H9 (cell line): Measurements from ENCODE around the gene XPR1. TPM values are rescaled to one million over a fixed set of nuclear protein-coding genes. Genes with fewer than 3 reads are reported as not detected.

ENCODE experiments used
- DNase-seq: peaks from one replicate; pipeline ENCODE4 v3.0.0-alpha.2; 2017
- H2AFZ ChIP-seq: one replicate; pipeline ENCODE4 v1.6.1; 2013; ENCODE audit warnings: mild to moderate bottlenecking, low read length, control low read depth, moderate library complexity
- H2AK5ac ChIP-seq: 2 replicates; pipeline ENCODE4 v1.6.1; 2013; ENCODE audit warnings: low read length, control low read depth, mixed read lengths; ENCODE audit not compliant: insufficient read length
- H2BK120ac ChIP-seq: one replicate; pipeline ENCODE4 v1.6.1; 2013; ENCODE audit warnings: low read depth, mild to moderate bottlenecking, low read length, control low read depth, inconsistent platforms; ENCODE audit not compliant: poor library complexity, severe bottlenecking
- H2BK12ac ChIP-seq: 2 replicates; pipeline ENCODE4 v1.6.1; 2013; ENCODE audit warnings: low read length, control low read depth, mixed read lengths, low read depth; ENCODE audit not compliant: insufficient read length
- H2BK15ac ChIP-seq: 2 replicates; pipeline ENCODE4 v1.6.1; 2013; ENCODE audit warnings: low read depth, low read length, control low read depth
- H2BK20ac ChIP-seq: one replicate; pipeline ENCODE4 v1.6.1; 2013; ENCODE audit warnings: low read depth, mild to moderate bottlenecking, low read length, control low read depth, inconsistent platforms; ENCODE audit not compliant: poor library complexity, severe bottlenecking
- H2BK5ac ChIP-seq: 2 replicates; pipeline ENCODE4 v1.6.1; 2013; ENCODE audit warnings: low read length, control low read depth, mixed read lengths; ENCODE audit not compliant: insufficient read length
- H3K14ac ChIP-seq: 2 replicates; pipeline ENCODE4 v1.6.1; 2013; ENCODE audit warnings: low read length, control low read depth; ENCODE audit not compliant: insufficient read depth
- H3K18ac ChIP-seq: 2 replicates; pipeline ENCODE4 v1.6.1; 2013; ENCODE audit warnings: low read depth, mild to moderate bottlenecking, mixed read lengths, low read length, control low read depth; ENCODE audit not compliant: insufficient read length
- H3K23ac ChIP-seq: 2 replicates; pipeline ENCODE4 v1.6.1; 2013; ENCODE audit warnings: low read length, control low read depth, mixed read lengths, low read depth; ENCODE audit not compliant: insufficient read length
- H3K23me2 ChIP-seq: 2 replicates; pipeline ENCODE4 v1.6.1; 2013; ENCODE audit warnings: low read depth, mild to moderate bottlenecking, mixed read lengths, low read length, control low read depth; ENCODE audit not compliant: insufficient read length, poor library complexity, severe bottlenecking
- H3K27ac ChIP-seq: 2 replicates; pipeline ENCODE4 v1.5.1; 2013; ENCODE audit warnings: low read length, control low read depth, mixed read lengths, low read depth; ENCODE audit not compliant: insufficient read length
- H3K27me3 ChIP-seq: 2 replicates; pipeline ENCODE4 v1.6.1; 2013; ENCODE audit warnings: low read length, control low read depth, inconsistent platforms; ENCODE audit not compliant: insufficient read depth
- H3K4ac ChIP-seq: 2 replicates; pipeline ENCODE4 v1.6.1; 2013; ENCODE audit warnings: low read depth, mild to moderate bottlenecking, control low read depth, inconsistent platforms, low read length, moderate library complexity
- H3K4me1 ChIP-seq: 2 replicates; pipeline ENCODE4 v1.6.1; 2013; ENCODE audit warnings: low read length, control low read depth, inconsistent platforms; ENCODE audit not compliant: insufficient read depth
- H3K4me2 ChIP-seq: 2 replicates; pipeline ENCODE4 v1.6.1; 2013; ENCODE audit warnings: low read length, control low read depth, mixed read lengths; ENCODE audit not compliant: insufficient read length, insufficient read depth
- H3K56ac ChIP-seq: 2 replicates; pipeline ENCODE4 v1.6.1; 2013; ENCODE audit warnings: low read depth, mild to moderate bottlenecking, mixed read lengths, low read length, control low read depth; ENCODE audit not compliant: insufficient read length
- H3K79me1 ChIP-seq: 2 replicates; pipeline ENCODE4 v1.6.1; 2013; ENCODE audit warnings: low read depth, mild to moderate bottlenecking, moderate library complexity, low read length, control low read depth, inconsistent platforms; ENCODE audit not compliant: insufficient read depth, poor library complexity, severe bottlenecking
- H3K79me2 ChIP-seq: 2 replicates; pipeline ENCODE4 v1.6.1; 2013; ENCODE audit warnings: low read length, control low read depth, inconsistent platforms; ENCODE audit not compliant: insufficient read depth
- H3K9ac ChIP-seq: 2 replicates; pipeline ENCODE4 v1.6.1; 2013; ENCODE audit warnings: low read length, control low read depth, mixed read lengths; ENCODE audit not compliant: insufficient read length; ENCODE audit errors: extremely low read depth
- H3K9me3 ChIP-seq: one replicate; pipeline ENCODE4 v1.6.1; 2013; ENCODE audit warnings: low read depth, low read length, inconsistent platforms; ENCODE audit not compliant: control insufficient read depth
- H3T11ph ChIP-seq: one replicate; pipeline ENCODE4 v1.6.1; 2013; ENCODE audit warnings: mild to moderate bottlenecking, low read length, control low read depth, inconsistent platforms
- H4K20me1 ChIP-seq: one replicate; pipeline ENCODE4 v1.6.1; 2013; ENCODE audit not compliant: control insufficient read depth, insufficient read length, insufficient read depth
- H4K5ac ChIP-seq: 2 replicates; pipeline ENCODE4 v1.6.1; 2013; ENCODE audit warnings: low read depth, mild to moderate bottlenecking, mixed read lengths, low read length, control low read depth; ENCODE audit not compliant: insufficient read length
- H4K8ac ChIP-seq: replicated peaks from 2 replicates; pipeline ENCODE4 v1.6.1; 2013; ENCODE audit warnings: low read length, control low read depth, mixed read lengths, low read depth; ENCODE audit not compliant: insufficient read length
- H4K91ac ChIP-seq: 2 replicates; pipeline ENCODE4 v1.6.1; 2013; ENCODE audit warnings: low read depth, mild to moderate bottlenecking, moderate library complexity, mixed read lengths, low read length, control low read depth; ENCODE audit not compliant: insufficient read length
- H3K27ac Mint-ChIP-seq, 3 experiments: 2 replicates in 2 of 3; 3 replicates in 1 of 3; pipeline ENCODE4 v1.8.0; 2020 to 2021; ENCODE audit warnings: mixed read lengths in 3 of 3, mild to moderate bottlenecking in 1 of 3, moderate library complexity in 1 of 3
- H3K27me3 Mint-ChIP-seq: 2 replicates; pipeline ENCODE4 v1.8.0; 2021; ENCODE audit warnings: low read depth, mild to moderate bottlenecking, moderate library complexity, mixed read lengths
- H3K36me3 Mint-ChIP-seq, 3 experiments: 2 replicates in 2 of 3; 3 replicates in 1 of 3; pipeline ENCODE4 v1.8.0; 2020 to 2021; ENCODE audit warnings: low read depth in 3 of 3, mixed read lengths in 3 of 3; ENCODE audit not compliant: insufficient read depth in 1 of 3
- H3K4me1 Mint-ChIP-seq, 2 experiments: 2 replicates each; pipeline ENCODE4 v1.8.0; 2020; ENCODE audit warnings: mixed read lengths in 2 of 2
- H3K4me3 Mint-ChIP-seq, 2 experiments: 2 replicates in 1 of 2; 3 replicates in 1 of 2; pipeline ENCODE4 v1.8.0; 2020 to 2021; ENCODE audit warnings: mild to moderate bottlenecking in 2 of 2, mixed read lengths in 2 of 2, moderate library complexity in 1 of 2
- H3K9me3 Mint-ChIP-seq, 2 experiments: 2 replicates in 1 of 2; 3 replicates in 1 of 2; pipeline ENCODE4 v1.8.0; 2020; ENCODE audit warnings: mild to moderate bottlenecking in 2 of 2, mixed read lengths in 2 of 2, moderate library complexity in 1 of 2
- WGBS: extraction: QIAGEN DNeasy Blood & Tissue Kit; methylation state at CpG from one replicate; pipeline ENCODE4 v1.1.7; 2013; ENCODE audit warnings: missing lambda C conversion rate, low lambda C conversion rate, mixed read lengths; ENCODE audit not compliant: insufficient read length; ENCODE audit errors: extremely low coverage; 5-methylcytosine and 5-hydroxymethylcytosine counted together
- total RNA-seq: library from RNA; stranded (reverse); gene quantifications from 2 replicates; pipeline ENCODE4 v1.2.1, GENCODE V29; 2021
- TF ChIP-seq, protein P1 (sequence below): fragments of 200-600 bp; sonication (generic); conservative IDR thresholded peaks from 3 replicates; pipeline ENCODE4 v1.8.0; 2021; ENCODE audit warnings: antibody characterized with exemption, mild to moderate bottlenecking

XPR1 gene
- total RNA-seq, 1 experiment from 2014 or later: 34.1 TPM

DNA sequence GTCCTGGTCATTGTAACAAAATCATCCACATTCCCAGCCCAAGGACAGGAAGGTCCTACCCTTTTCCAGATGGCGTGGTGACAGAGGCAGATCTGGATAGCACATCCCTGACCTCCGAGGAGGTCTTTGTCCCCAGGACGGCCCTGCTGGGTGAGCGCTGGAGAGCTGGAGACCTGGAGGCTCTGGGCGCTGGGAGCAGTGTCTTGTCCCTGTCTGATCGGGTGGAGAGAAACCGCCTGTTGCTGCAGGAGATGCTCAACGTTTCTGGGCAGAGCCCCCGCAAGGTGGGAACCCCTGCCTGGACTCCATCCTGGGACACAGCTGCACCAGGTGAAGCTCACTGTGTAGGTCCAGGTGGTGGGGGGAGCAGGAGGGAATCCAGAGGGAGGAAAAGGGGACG is 284.9 kb downstream of the XPR1 start:
- no CpG with 5 or more reads among the region's 10 CpGs for WGBS
- Mint-ChIP-seq H3K36me3 (peaks cover 0 to 5% (median 0%) of the 10 kb centered on the region in 3 experiments; a peak in 2 of 7 replicates), H3K27ac (no peak overlapping the region), H3K27me3 (peaks cover 15% of the 10 kb centered on the region), H3K9me3 (no peaks in the 10 kb centered on the region), H3K4me3 (no peak overlapping the region), H3K4me1 (peaks cover 18 to 38% of the 10 kb centered on the region in 2 experiments)
- TF ChIP-seq, protein P1, sequence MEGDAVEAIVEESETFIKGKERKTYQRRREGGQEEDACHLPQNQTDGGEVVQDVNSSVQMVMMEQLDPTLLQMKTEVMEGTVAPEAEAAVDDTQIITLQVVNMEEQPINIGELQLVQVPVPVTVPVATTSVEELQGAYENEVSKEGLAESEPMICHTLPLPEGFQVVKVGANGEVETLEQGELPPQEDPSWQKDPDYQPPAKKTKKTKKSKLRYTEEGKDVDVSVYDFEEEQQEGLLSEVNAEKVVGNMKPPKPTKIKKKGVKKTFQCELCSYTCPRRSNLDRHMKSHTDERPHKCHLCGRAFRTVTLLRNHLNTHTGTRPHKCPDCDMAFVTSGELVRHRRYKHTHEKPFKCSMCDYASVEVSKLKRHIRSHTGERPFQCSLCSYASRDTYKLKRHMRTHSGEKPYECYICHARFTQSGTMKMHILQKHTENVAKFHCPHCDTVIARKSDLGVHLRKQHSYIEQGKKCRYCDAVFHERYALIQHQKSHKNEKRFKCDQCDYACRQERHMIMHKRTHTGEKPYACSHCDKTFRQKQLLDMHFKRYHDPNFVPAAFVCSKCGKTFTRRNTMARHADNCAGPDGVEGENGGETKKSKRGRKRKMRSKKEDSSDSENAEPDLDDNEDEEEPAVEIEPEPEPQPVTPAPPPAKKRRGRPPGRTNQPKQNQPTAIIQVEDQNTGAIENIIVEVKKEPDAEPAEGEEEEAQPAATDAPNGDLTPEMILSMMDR: no peak
- H2BK20ac ChIP-seq: no peak overlapping the region
- H3K9me3 ChIP-seq: no peaks in the 10 kb centered on the region
- no peaks in the 10 kb centered on the region for H3K4me1 ChIP-seq
- no peak overlapping the region for H3K4me2 ChIP-seq
- no peak for DNase-seq
- no peak overlapping the region for H2BK5ac ChIP-seq
- no peaks in the 10 kb centered on the region for H4K20me1 ChIP-seq
- H3T11ph ChIP-seq: no peak overlapping the region
- H2AFZ ChIP-seq: no peak overlapping the region
- H4K8ac ChIP-seq: no peak overlapping the region
- H2AK5ac ChIP-seq: no peak overlapping the region
- H3K9ac ChIP-seq: no peak overlapping the region
- H2BK12ac ChIP-seq: no peak overlapping the region
- H3K79me2 ChIP-seq: no peaks in the 10 kb centered on the region
- no peaks in the 10 kb centered on the region for H3K27me3 ChIP-seq
- no peak overlapping the region for H3K4ac ChIP-seq
- H2BK120ac ChIP-seq: no peak overlapping the region
- H2BK15ac ChIP-seq: no peak overlapping the region
- no peak overlapping the region for H3K27ac ChIP-seq
- no peak overlapping the region for H3K18ac ChIP-seq
- no peak overlapping the region for H3K23ac ChIP-seq
- H4K91ac ChIP-seq: no peak overlapping the region
- no peak overlapping the region for H4K5ac ChIP-seq
- no peak overlapping the region for H3K56ac ChIP-seq
- no peaks in the 10 kb centered on the region for H3K79me1 ChIP-seq
- H3K23me2 ChIP-seq: peaks cover 6% of the 10 kb centered on the region
- no peak overlapping the region for H3K14ac ChIP-seq
